WERI-Rb-1 (cell line): ENCODE measurements around the gene TNNI2.

Experiments used
- DNase-seq: peaks from one replicate; pipeline ENCODE4 v3.0.0-alpha.2; 2020
- H3K27ac ChIP-seq: fragments of 250-450 bp; sonication (Bioruptor Pico); 2 replicates; pipeline ENCODE4 v1.5.1; 2020; ENCODE audit warnings: mild to moderate bottlenecking, moderate library complexity
- H3K27me3 ChIP-seq: fragments of 250-450 bp; sonication (Bioruptor Pico); 2 replicates; pipeline ENCODE4 v1.5.1; 2021; ENCODE audit warnings: mild to moderate bottlenecking, low read depth, moderate library complexity; ENCODE audit not compliant: insufficient read depth, severe bottlenecking
- H3K36me3 ChIP-seq: fragments of 250-450 bp; sonication (Bioruptor Pico); 2 replicates; pipeline ENCODE4 v1.5.1; 2020; ENCODE audit warnings: mild to moderate bottlenecking, moderate library complexity
- H3K4me3 ChIP-seq: 2 replicates; pipeline ENCODE4 v1.5.1; 2011; ENCODE audit warnings: low read depth, mild to moderate bottlenecking, control low read depth, low read length
- H3K9me3 ChIP-seq: fragments of 250-450 bp; sonication (Bioruptor Pico); 2 replicates; pipeline ENCODE4 v1.5.1; 2021; ENCODE audit warnings: mild to moderate bottlenecking, moderate library complexity; ENCODE audit not compliant: severe bottlenecking
- TF ChIP-seq, protein P1 (sequence below): IDR thresholded peaks from 2 replicates; pipeline ENCODE4 v1.5.1; 2011; ENCODE audit warnings: low read depth, mild to moderate bottlenecking, control low read depth, inconsistent platforms, low read length

TNNI2 gene

DNA sequence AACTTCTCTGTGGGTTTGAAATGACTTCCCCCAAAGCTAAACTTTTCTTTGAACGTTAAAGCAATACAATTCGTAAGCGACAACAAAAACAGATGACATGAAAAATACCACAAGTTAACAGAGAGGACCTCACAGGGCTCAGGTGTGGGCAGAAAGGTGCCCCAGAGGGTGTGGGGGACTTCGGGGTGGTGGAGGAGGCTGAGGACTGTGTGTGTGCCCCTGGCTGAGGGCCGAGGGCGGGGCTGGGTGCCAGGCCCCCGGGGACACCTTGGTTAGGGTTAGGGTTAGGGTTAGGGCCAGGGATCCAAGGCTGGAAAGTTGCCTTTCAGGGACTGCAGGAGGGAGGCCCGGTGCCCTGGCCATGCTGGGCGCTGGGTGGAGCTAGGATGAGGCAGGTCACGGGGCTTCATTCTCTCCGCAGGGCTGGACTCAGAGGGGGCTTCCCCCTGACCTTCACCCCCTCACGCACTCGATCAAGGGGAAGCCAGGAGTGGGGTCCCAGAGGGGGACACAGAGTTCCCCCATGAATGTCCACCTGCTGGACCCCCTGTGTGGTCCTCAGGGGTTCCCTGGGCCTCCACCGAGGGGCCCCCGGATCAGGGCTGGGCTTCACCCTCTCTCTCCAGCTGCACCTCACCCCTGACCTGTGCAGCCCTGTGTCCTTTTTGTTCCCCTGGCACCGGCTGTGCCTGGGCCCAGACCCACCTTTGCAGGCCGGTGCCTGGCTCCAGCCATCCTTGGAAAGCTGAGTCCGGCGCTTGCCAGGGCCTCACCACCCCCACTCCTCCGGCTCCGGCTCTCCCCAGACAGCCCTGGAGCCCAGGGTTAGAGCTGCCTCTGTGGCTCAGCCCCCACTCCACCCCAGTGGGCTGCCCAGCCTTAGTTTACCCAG lies 7.0 kb downstream of the TNNI2 start:
- peaks cover 100% of the 10 kb centered on the region for H3K27me3 ChIP-seq
- no peak overlapping the region for H3K4me3 ChIP-seq
- DNase-seq, result no peak
- no peaks in the 10 kb centered on the region for H3K9me3 ChIP-seq
- TF ChIP-seq, protein P1, sequence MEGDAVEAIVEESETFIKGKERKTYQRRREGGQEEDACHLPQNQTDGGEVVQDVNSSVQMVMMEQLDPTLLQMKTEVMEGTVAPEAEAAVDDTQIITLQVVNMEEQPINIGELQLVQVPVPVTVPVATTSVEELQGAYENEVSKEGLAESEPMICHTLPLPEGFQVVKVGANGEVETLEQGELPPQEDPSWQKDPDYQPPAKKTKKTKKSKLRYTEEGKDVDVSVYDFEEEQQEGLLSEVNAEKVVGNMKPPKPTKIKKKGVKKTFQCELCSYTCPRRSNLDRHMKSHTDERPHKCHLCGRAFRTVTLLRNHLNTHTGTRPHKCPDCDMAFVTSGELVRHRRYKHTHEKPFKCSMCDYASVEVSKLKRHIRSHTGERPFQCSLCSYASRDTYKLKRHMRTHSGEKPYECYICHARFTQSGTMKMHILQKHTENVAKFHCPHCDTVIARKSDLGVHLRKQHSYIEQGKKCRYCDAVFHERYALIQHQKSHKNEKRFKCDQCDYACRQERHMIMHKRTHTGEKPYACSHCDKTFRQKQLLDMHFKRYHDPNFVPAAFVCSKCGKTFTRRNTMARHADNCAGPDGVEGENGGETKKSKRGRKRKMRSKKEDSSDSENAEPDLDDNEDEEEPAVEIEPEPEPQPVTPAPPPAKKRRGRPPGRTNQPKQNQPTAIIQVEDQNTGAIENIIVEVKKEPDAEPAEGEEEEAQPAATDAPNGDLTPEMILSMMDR, result no peak
- H3K36me3 ChIP-seq, result no peaks in the 10 kb centered on the region
- no peak overlapping the region for H3K27ac ChIP-seq

DNA sequence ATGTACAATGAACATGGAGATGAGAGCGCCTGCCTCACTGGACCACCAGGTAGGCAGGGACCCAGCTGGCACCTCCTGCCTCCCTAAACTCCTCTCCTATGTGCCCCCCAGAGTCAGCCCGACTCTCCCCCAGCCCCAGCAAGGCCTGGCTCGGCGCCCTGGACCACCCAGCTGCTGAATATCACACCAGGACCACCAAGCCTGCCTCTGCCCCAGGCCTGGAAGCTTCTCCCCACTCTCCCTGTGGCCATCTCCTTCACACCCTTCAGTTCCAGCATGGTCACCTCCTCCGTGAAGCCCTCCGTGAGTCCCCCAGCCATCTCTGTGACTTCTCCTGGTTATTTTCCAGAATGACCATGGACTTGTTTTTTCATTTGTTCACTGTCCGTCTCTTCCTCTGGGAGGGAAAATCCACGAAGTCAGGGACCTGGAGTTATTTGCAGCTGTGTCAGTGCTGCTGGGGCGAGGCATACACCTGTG lies 7.7 kb downstream of the TNNI2 start:
- no peak overlapping the region for H3K27ac ChIP-seq
- TF ChIP-seq, protein P1, result no peak
- H3K36me3 ChIP-seq, result no peaks in the 10 kb centered on the region
- H3K27me3 ChIP-seq, result peaks cover 100% of the 10 kb centered on the region
- H3K4me3 ChIP-seq, result no peak overlapping the region
- no peaks in the 10 kb centered on the region for H3K9me3 ChIP-seq
- DNase-seq, result no peak

DNA sequence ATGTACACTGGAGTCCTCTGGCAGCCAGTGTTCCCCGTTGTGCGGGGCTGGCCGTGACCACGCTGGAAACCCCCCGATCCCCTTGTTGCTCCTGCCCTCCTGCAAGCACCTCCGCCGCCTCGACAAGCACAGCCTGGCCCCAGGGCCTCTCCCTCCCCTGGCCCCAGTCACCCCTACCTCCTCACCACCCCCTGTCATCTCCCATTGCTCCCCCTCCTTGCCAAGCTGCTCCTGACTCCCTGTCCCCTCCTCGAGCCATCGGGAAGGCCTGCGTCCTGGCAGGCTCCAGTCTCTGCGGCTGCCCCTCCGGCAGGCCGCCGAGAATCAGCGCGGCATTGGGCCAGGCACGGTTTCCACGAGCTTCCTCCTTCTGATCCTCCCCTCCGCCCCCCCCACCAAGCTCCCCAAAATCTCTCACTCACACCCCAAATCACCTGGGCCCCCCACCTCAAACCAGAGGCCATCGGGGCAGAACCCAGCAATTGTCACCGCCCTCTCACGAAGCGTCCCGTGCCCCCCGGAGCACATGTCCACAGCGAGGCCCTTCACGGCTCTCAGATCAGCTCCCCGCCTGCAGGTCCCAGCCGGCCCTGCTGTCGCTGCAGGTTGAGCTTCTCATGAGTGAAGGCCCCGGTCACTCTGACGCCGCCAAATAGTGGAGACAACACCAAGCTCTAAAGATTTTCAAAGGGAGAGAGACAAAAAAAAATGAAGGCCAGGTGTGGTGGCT lies 8.4 kb downstream of the TNNI2 start:
- Histone ChIP-seq H3K27me3 (peaks cover 100% of the 10 kb centered on the region), H3K36me3 (no peaks in the 10 kb centered on the region), H3K4me3 (no peak overlapping the region), H3K9me3 (no peaks in the 10 kb centered on the region), H3K27ac (no peak overlapping the region)
- DNase-seq, result no peak
- TF ChIP-seq, protein P1, result no peak

DNA sequence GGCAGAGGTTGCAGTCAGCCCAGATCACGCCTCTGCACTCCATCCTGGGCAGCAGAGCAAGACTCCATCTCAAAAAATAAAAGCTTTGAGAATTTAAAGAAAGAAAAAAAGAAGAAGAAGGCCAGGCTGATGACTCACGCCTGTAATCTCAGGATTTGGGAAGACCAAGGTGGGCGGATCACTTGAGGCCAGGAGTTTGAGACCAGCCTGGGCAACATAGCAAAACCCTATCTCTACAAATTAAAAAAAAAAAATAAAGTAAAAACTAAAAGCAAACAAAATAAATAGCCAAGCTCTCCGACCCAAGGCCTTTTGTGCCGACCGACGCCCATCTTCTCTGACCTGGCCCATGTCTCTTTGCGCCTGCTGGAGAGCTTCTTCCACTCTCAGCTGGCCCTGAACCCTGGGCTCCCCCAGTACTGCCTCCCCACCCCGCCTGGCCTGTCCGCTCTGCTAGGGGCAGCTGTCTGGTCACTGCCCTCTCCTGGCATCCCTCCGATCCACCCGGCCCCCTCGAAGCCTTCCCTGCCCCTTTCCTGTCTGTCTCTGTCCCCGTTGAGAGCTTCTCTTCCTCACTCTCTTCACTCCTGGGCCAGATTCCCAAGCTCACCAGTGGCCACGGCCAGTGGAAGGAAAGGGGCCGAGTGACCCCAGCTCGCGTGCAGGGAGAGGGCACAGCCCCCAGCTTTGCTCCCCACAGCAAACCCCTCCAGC lies 9.3 kb downstream of the TNNI2 start:
- DNase-seq, result no peak
- no peaks in the 10 kb centered on the region for H3K9me3 ChIP-seq
- no peaks in the 10 kb centered on the region for H3K36me3 ChIP-seq
- H3K4me3 ChIP-seq, result no peak overlapping the region
- TF ChIP-seq, protein P1, result no peak
- H3K27me3 ChIP-seq, result peaks cover 100% of the 10 kb centered on the region
- H3K27ac ChIP-seq, result no peak overlapping the region

DNA sequence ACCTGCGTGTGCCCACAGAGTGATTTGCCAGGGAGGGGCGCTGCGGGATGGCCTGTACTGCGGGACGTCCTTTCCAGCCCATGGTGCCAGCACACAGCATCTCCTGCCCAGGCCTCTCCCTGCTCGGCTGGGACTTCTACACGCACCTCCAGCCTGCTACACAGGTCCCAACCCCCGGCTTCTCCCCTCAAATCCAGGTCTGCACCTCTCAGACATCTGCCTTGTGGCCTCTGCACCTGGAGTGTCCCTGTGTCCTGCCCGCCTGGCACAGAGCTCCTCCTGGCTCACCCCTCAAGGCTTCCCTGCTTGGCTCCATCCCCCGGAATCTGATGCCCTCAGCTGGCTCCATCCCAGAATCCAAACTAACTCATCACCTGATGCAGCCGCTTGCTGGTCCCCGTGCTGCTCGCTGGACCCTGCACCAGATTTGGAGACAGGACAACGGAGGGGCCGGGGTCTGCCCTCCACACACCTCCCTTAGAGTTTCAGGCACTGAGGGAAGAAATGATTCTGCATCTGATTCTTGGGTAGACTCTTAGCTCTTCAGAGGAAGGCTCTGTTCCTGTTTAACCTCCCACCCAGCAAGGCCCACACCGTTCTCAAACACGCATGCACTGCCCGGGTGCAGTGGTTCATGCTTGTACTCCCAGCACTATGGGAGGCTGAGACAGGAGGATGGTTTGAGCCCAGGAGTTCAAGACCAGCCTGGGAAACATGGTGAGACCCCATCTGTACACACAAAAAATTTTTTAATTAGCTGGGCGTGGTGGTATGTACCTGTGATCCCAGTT lies 10.1 kb downstream of the TNNI2 start:
- DNase-seq, result no peak
- Histone ChIP-seq H3K4me3 (no peak overlapping the region), H3K9me3 (no peaks in the 10 kb centered on the region), H3K36me3 (no peaks in the 10 kb centered on the region), H3K27me3 (peaks cover 100% of the 10 kb centered on the region), H3K27ac (no peak overlapping the region)
- TF ChIP-seq, protein P1, result no peak
